NK-92 (cell line): ENCODE measurements around the gene PHAX.
"Not testable (repeated sequence)": the region's sequence is repeated elsewhere in the genome, so short reads cannot be mapped to it uniquely, and the experiment has no call there.

Experiments
- DNase-seq: peaks from one replicate; lab custom pipeline; 2025; ENCODE audit not compliant: unreplicated experiment; lab: John Stamatoyannopoulos, UW

The PHAX gene

GRCh38 chr5:126603402-126603991 lies 2.8 kb downstream of the PHAX start:
- DNase-seq = no peak

- no peak for DNase-seq
These were observed 4.8 kb downstream of the PHAX start for GRCh38 chr5:126605525-126605924.

- no peak for DNase-seq
These were observed 9.4 kb downstream of the PHAX start for GRCh38 chr5:126610160-126610559.

- no peak for DNase-seq
These were observed 9.9 kb downstream of the PHAX start for GRCh38 chr5:126610616-126611015.

GRCh38 chr5:126613941-126614592 lies 13.3 kb downstream of the PHAX start:
- DNase-seq = no peak

- no peak for DNase-seq
These were observed 14.5 kb downstream of the PHAX start for GRCh38 chr5:126615286-126615685.

GRCh38 chr5:126617603-126618002 lies 16.9 kb downstream of the PHAX start:
- DNase-seq = not testable (repeated sequence)

GRCh38 chr5:126619781-126620180 lies 19.0 kb downstream of the PHAX start:
- no peak for DNase-seq

GRCh38 chr5:126624534-126624933 lies 23.8 kb downstream of the PHAX start:
- DNase-seq = no peak

- DNase-seq = no peak
These were observed 27.4 kb downstream of the PHAX start for GRCh38 chr5:126628102-126628501.

- DNase-seq = no peak
These were observed 31.2 kb downstream of the PHAX start for GRCh38 chr5:126631920-126632319.

- DNase-seq = no peak
These were observed 32.8 kb downstream of the PHAX start for GRCh38 chr5:126633552-126633951.

GRCh38 chr5:126635585-126635984 lies 34.8 kb downstream of the PHAX start:
- no peak for DNase-seq

GRCh38 chr5:126636956-126637355 lies 36.2 kb downstream of the PHAX start:
- no peak for DNase-seq

- DNase-seq = no peak
These were observed 40.1 kb downstream of the PHAX start for GRCh38 chr5:126640866-126641265.

GRCh38 chr5:126641387-126641786 lies 40.6 kb downstream of the PHAX start:
- DNase-seq = no peak

GRCh38 chr5:126645132-126645531 lies 44.4 kb downstream of the PHAX start:
- no peak for DNase-seq

GRCh38 chr5:126647071-126647470 lies 46.3 kb downstream of the PHAX start:
- DNase-seq = no peak

GRCh38 chr5:126648471-126648870 lies 47.7 kb downstream of the PHAX start:
- DNase-seq = no peak

- DNase-seq = not testable (repeated sequence)
These were observed 48.3 kb downstream of the PHAX start for GRCh38 chr5:126649057-126649456.

- DNase-seq = not testable (repeated sequence)
These were observed 49.0 kb downstream of the PHAX start for GRCh38 chr5:126649709-126650108.

- DNase-seq = no peak
These were observed 49.7 kb downstream of the PHAX start for GRCh38 chr5:126650463-126650862.

GRCh38 chr5:126651013-126651577 lies 50.3 kb downstream of the PHAX start:
- DNase-seq = no peak
